Fibroblast of pulmonary artery (primary cell): ENCODE data around the gene GPR55.
A peak's percentile ranks its signal among the peaks of the same experiment; 100 is the strongest.

Experiments used
- DNase-seq: peaks from one replicate; pipeline ENCODE4 v3.0.0-alpha.2; 2010; ENCODE audit warnings: low read depth
- H3K4me3 ChIP-seq: replicated peaks from 2 replicates; pipeline ENCODE4 v1.5.1; 2011; ENCODE audit warnings: low read depth, mild to moderate bottlenecking, control low read depth, low read length, moderate library complexity
- TF ChIP-seq, protein P1 (sequence below): IDR thresholded peaks from 2 replicates; pipeline ENCODE4 v1.5.1; 2011; ENCODE audit warnings: mild to moderate bottlenecking, control low read depth, low read length, inconsistent platforms; ENCODE audit errors: missing control alignments

The GPR55 gene

GRCh38 chr2:230932556-230933511 is 7.8 kb upstream of the GPR55 start:
- peak; percentile 89 for DNase-seq
- H3K4me3 ChIP-seq = no peak overlapping the region
- TF ChIP-seq, protein P1, sequence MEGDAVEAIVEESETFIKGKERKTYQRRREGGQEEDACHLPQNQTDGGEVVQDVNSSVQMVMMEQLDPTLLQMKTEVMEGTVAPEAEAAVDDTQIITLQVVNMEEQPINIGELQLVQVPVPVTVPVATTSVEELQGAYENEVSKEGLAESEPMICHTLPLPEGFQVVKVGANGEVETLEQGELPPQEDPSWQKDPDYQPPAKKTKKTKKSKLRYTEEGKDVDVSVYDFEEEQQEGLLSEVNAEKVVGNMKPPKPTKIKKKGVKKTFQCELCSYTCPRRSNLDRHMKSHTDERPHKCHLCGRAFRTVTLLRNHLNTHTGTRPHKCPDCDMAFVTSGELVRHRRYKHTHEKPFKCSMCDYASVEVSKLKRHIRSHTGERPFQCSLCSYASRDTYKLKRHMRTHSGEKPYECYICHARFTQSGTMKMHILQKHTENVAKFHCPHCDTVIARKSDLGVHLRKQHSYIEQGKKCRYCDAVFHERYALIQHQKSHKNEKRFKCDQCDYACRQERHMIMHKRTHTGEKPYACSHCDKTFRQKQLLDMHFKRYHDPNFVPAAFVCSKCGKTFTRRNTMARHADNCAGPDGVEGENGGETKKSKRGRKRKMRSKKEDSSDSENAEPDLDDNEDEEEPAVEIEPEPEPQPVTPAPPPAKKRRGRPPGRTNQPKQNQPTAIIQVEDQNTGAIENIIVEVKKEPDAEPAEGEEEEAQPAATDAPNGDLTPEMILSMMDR = no peak

DNA sequence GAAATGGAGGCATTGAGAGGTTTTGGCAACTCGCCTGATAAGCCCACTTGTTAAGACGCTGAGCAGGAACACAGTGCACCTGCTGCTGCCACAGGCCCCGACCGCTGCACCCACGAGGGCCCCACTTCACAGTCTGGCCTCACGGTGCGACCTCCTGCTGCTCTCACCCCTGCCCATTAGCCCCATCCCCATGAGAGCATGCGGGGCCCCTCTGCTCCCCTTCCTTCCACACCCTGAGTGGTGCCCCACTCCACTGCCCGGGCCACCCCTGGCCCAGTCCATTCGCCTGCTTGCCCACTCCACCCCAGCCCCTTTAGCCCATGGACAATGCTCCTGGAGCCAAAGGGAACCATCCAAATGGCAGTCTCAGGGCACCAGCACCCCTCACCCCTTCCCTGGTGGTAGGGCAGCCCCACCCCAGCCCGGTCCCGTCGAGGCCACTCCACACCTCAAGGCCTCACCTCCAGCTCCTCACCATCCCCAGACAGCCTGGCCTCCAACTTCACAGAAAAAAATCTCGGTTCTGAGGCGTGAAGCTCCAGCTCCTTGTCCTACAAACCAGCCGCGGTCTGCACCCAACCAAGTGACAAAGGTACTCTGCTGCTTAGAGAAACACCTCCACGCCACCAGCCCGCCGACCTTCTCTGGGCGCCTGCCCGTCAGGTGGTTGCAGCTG is 6.7 kb upstream of the GPR55 start:
- TF ChIP-seq, protein P1 = no peak
- no peak overlapping the region for H3K4me3 ChIP-seq
- DNase-seq = no peak

DNA sequence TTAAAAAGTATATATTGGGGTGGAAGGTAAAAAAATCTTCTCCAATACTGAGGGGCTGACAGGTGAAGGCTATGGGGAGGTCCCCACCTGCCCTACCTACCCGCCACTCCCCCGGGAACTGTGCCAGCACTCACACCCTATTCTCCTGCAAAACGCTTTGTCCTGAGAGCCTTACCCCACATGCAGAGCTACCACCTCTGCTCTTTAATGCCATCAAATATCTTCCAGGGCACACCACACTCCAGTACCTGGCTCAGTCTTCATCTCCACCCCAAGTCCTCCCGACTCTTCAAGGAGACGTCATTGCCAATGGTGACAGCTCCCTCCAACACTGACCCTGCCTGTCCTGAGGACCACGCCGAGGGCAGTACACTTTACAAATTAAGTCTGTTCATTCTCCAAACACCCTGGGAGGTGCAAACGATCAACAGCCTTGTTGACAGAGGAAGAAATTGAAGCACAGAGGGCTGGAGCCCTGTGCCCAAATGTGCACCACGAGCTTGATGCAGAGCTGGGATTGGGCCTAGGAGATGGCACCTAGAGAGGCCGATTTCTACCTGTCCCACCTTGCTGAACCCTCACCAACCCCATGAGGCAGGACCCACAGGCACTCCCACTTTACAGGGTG is 6.0 kb upstream of the GPR55 start:
- TF ChIP-seq, protein P1 = no peak
- no peak for DNase-seq

GRCh38 chr2:230930149-230930780 is 5.2 kb upstream of the GPR55 start:
- no peak for DNase-seq
- TF ChIP-seq, protein P1 = no peak

More for the DNA sequence above, 6.0 kb upstream of the GPR55 start:
- no peak overlapping the region for H3K4me3 ChIP-seq

DNA sequence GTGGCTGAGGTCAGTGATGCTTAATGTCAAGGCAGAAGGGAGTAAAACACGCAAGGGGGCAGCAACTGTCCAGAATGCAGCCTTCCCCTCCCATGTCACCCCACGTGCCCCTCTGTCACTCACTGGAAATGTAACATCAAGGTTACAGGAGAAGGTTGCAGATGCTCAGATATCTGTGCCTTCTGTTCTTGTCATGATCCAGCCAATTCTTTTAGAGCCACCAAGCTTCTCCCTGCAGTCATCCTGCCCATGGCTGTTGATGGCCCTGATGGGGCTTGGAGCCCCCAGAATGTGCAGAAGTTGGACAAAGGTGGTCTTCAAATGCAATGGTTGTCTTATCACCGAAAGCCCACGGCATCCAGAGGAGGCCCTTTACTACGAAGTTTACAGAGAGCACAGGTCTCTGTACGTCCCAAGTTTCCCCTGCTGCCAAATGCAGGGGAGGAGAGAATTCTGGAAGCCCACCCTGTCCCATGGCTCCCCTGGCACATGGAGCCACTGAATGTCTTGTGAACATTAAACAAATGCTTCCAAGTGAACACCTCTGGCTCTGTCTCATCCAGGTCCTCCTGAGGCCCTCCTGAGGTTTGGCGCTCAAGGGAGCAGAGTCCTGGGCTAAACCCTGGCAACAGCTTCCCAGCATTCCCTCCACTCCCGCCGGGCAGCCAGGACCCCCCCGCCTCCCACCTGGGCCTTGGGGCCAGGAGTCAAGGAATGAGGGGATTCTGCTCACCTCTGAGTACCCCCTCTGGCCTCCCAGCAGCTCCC is 4.5 kb upstream of the GPR55 start:
- DNase-seq = no peak
- TF ChIP-seq, protein P1 = no peak
- no peak overlapping the region for H3K4me3 ChIP-seq

More at GRCh38 chr2:230930149-230930780, 5.2 kb upstream of the GPR55 start:
- no peak overlapping the region for H3K4me3 ChIP-seq
